H9 (cell line): Measurements from ENCODE around the gene GNAS-AS1. TPM values are rescaled to one million over a fixed set of nuclear protein-coding genes. Genes with fewer than 3 reads are reported as not detected.

Experiments
- DNase-seq: peaks from one replicate; pipeline ENCODE4 v3.0.0-alpha.2; 2017
- H2AFZ ChIP-seq: one replicate; pipeline ENCODE4 v1.6.1; 2013; ENCODE audit warnings: mild to moderate bottlenecking, low read length, control low read depth, moderate library complexity
- H2AK5ac ChIP-seq: 2 replicates; pipeline ENCODE4 v1.6.1; 2013; ENCODE audit warnings: low read length, control low read depth, mixed read lengths; ENCODE audit not compliant: insufficient read length
- H2BK120ac ChIP-seq: one replicate; pipeline ENCODE4 v1.6.1; 2013; ENCODE audit warnings: low read depth, mild to moderate bottlenecking, low read length, control low read depth, inconsistent platforms; ENCODE audit not compliant: poor library complexity, severe bottlenecking
- H2BK12ac ChIP-seq: 2 replicates; pipeline ENCODE4 v1.6.1; 2013; ENCODE audit warnings: low read length, control low read depth, mixed read lengths, low read depth; ENCODE audit not compliant: insufficient read length
- H2BK15ac ChIP-seq: 2 replicates; pipeline ENCODE4 v1.6.1; 2013; ENCODE audit warnings: low read depth, low read length, control low read depth
- H2BK20ac ChIP-seq: one replicate; pipeline ENCODE4 v1.6.1; 2013; ENCODE audit warnings: low read depth, mild to moderate bottlenecking, low read length, control low read depth, inconsistent platforms; ENCODE audit not compliant: poor library complexity, severe bottlenecking
- H2BK5ac ChIP-seq: 2 replicates; pipeline ENCODE4 v1.6.1; 2013; ENCODE audit warnings: low read length, control low read depth, mixed read lengths; ENCODE audit not compliant: insufficient read length
- H3K14ac ChIP-seq: 2 replicates; pipeline ENCODE4 v1.6.1; 2013; ENCODE audit warnings: low read length, control low read depth; ENCODE audit not compliant: insufficient read depth
- H3K18ac ChIP-seq: 2 replicates; pipeline ENCODE4 v1.6.1; 2013; ENCODE audit warnings: low read depth, mild to moderate bottlenecking, mixed read lengths, low read length, control low read depth; ENCODE audit not compliant: insufficient read length
- H3K23ac ChIP-seq: 2 replicates; pipeline ENCODE4 v1.6.1; 2013; ENCODE audit warnings: low read length, control low read depth, mixed read lengths, low read depth; ENCODE audit not compliant: insufficient read length
- H3K23me2 ChIP-seq: 2 replicates; pipeline ENCODE4 v1.6.1; 2013; ENCODE audit warnings: low read depth, mild to moderate bottlenecking, mixed read lengths, low read length, control low read depth; ENCODE audit not compliant: insufficient read length, poor library complexity, severe bottlenecking
- H3K27ac ChIP-seq: 2 replicates; pipeline ENCODE4 v1.5.1; 2013; ENCODE audit warnings: low read length, control low read depth, mixed read lengths, low read depth; ENCODE audit not compliant: insufficient read length
- H3K27me3 ChIP-seq: 2 replicates; pipeline ENCODE4 v1.6.1; 2013; ENCODE audit warnings: low read length, control low read depth, inconsistent platforms; ENCODE audit not compliant: insufficient read depth
- H3K4ac ChIP-seq: 2 replicates; pipeline ENCODE4 v1.6.1; 2013; ENCODE audit warnings: low read depth, mild to moderate bottlenecking, control low read depth, inconsistent platforms, low read length, moderate library complexity
- H3K4me1 ChIP-seq: 2 replicates; pipeline ENCODE4 v1.6.1; 2013; ENCODE audit warnings: low read length, control low read depth, inconsistent platforms; ENCODE audit not compliant: insufficient read depth
- H3K4me2 ChIP-seq: 2 replicates; pipeline ENCODE4 v1.6.1; 2013; ENCODE audit warnings: low read length, control low read depth, mixed read lengths; ENCODE audit not compliant: insufficient read length, insufficient read depth
- H3K56ac ChIP-seq: 2 replicates; pipeline ENCODE4 v1.6.1; 2013; ENCODE audit warnings: low read depth, mild to moderate bottlenecking, mixed read lengths, low read length, control low read depth; ENCODE audit not compliant: insufficient read length
- H3K79me1 ChIP-seq: 2 replicates; pipeline ENCODE4 v1.6.1; 2013; ENCODE audit warnings: low read depth, mild to moderate bottlenecking, moderate library complexity, low read length, control low read depth, inconsistent platforms; ENCODE audit not compliant: insufficient read depth, poor library complexity, severe bottlenecking
- H3K79me2 ChIP-seq: 2 replicates; pipeline ENCODE4 v1.6.1; 2013; ENCODE audit warnings: low read length, control low read depth, inconsistent platforms; ENCODE audit not compliant: insufficient read depth
- H3K9ac ChIP-seq: 2 replicates; pipeline ENCODE4 v1.6.1; 2013; ENCODE audit warnings: low read length, control low read depth, mixed read lengths; ENCODE audit not compliant: insufficient read length; ENCODE audit errors: extremely low read depth
- H3K9me3 ChIP-seq: one replicate; pipeline ENCODE4 v1.6.1; 2013; ENCODE audit warnings: low read depth, low read length, inconsistent platforms; ENCODE audit not compliant: control insufficient read depth
- H3T11ph ChIP-seq: one replicate; pipeline ENCODE4 v1.6.1; 2013; ENCODE audit warnings: mild to moderate bottlenecking, low read length, control low read depth, inconsistent platforms
- H4K20me1 ChIP-seq: one replicate; pipeline ENCODE4 v1.6.1; 2013; ENCODE audit not compliant: control insufficient read depth, insufficient read length, insufficient read depth
- H4K5ac ChIP-seq: 2 replicates; pipeline ENCODE4 v1.6.1; 2013; ENCODE audit warnings: low read depth, mild to moderate bottlenecking, mixed read lengths, low read length, control low read depth; ENCODE audit not compliant: insufficient read length
- H4K8ac ChIP-seq: replicated peaks from 2 replicates; pipeline ENCODE4 v1.6.1; 2013; ENCODE audit warnings: low read length, control low read depth, mixed read lengths, low read depth; ENCODE audit not compliant: insufficient read length
- H4K91ac ChIP-seq: 2 replicates; pipeline ENCODE4 v1.6.1; 2013; ENCODE audit warnings: low read depth, mild to moderate bottlenecking, moderate library complexity, mixed read lengths, low read length, control low read depth; ENCODE audit not compliant: insufficient read length
- H3K27ac Mint-ChIP-seq, 3 experiments: 2 replicates in 2 of 3; 3 replicates in 1 of 3; pipeline ENCODE4 v1.8.0; 2020 to 2021; ENCODE audit warnings: mixed read lengths in 3 of 3, mild to moderate bottlenecking in 1 of 3, moderate library complexity in 1 of 3
- H3K27me3 Mint-ChIP-seq: 2 replicates; pipeline ENCODE4 v1.8.0; 2021; ENCODE audit warnings: low read depth, mild to moderate bottlenecking, moderate library complexity, mixed read lengths
- H3K36me3 Mint-ChIP-seq, 3 experiments: 2 replicates in 2 of 3; 3 replicates in 1 of 3; pipeline ENCODE4 v1.8.0; 2020 to 2021; ENCODE audit warnings: low read depth in 3 of 3, mixed read lengths in 3 of 3; ENCODE audit not compliant: insufficient read depth in 1 of 3
- H3K4me1 Mint-ChIP-seq, 2 experiments: 2 replicates each; pipeline ENCODE4 v1.8.0; 2020; ENCODE audit warnings: mixed read lengths in 2 of 2
- H3K4me3 Mint-ChIP-seq, 2 experiments: 2 replicates in 1 of 2; 3 replicates in 1 of 2; pipeline ENCODE4 v1.8.0; 2020 to 2021; ENCODE audit warnings: mild to moderate bottlenecking in 2 of 2, mixed read lengths in 2 of 2, moderate library complexity in 1 of 2
- H3K9me3 Mint-ChIP-seq, 2 experiments: 2 replicates in 1 of 2; 3 replicates in 1 of 2; pipeline ENCODE4 v1.8.0; 2020; ENCODE audit warnings: mild to moderate bottlenecking in 2 of 2, mixed read lengths in 2 of 2, moderate library complexity in 1 of 2
- WGBS: extraction: QIAGEN DNeasy Blood & Tissue Kit; methylation state at CpG from one replicate; pipeline ENCODE4 v1.1.7; 2013; ENCODE audit warnings: missing lambda C conversion rate, low lambda C conversion rate, mixed read lengths; ENCODE audit not compliant: insufficient read length; ENCODE audit errors: extremely low coverage; 5-methylcytosine and 5-hydroxymethylcytosine counted together
- total RNA-seq: library from RNA; stranded (reverse); gene quantifications from 2 replicates; pipeline ENCODE4 v1.2.1, GENCODE V29; 2021
- TF ChIP-seq, protein P1 (sequence below): fragments of 200-600 bp; sonication (generic); conservative IDR thresholded peaks from 3 replicates; pipeline ENCODE4 v1.8.0; 2021; ENCODE audit warnings: antibody characterized with exemption, mild to moderate bottlenecking

The GNAS-AS1 gene
- total RNA-seq, 1 experiment from 2014 or later, result 11.3 TPM

DNA sequence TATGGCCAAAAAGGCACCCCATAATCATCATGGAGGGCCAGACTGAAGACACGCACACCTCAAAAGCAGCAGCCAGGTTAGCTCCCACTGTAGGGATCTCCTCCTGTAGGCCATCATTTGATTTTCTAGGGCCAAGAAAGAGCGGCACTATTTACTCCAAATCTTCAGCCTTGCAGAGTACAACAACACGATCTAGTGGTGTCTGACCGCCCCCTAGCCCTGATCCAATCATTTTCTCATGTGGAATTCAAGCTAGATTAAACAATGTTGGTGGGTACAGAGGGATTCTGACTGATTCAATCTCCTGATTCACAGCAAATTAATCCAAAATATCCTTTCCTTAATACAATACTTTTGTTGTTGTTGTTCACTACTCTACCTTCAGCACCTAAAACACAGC, 12.5 kb downstream of the GNAS-AS1 start:
- H3K4ac ChIP-seq, result no peak overlapping the region
- TF ChIP-seq, protein P1, sequence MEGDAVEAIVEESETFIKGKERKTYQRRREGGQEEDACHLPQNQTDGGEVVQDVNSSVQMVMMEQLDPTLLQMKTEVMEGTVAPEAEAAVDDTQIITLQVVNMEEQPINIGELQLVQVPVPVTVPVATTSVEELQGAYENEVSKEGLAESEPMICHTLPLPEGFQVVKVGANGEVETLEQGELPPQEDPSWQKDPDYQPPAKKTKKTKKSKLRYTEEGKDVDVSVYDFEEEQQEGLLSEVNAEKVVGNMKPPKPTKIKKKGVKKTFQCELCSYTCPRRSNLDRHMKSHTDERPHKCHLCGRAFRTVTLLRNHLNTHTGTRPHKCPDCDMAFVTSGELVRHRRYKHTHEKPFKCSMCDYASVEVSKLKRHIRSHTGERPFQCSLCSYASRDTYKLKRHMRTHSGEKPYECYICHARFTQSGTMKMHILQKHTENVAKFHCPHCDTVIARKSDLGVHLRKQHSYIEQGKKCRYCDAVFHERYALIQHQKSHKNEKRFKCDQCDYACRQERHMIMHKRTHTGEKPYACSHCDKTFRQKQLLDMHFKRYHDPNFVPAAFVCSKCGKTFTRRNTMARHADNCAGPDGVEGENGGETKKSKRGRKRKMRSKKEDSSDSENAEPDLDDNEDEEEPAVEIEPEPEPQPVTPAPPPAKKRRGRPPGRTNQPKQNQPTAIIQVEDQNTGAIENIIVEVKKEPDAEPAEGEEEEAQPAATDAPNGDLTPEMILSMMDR, result peak; percentile 37; the same call in 1 of the 3 replicates
- H3K27ac ChIP-seq, result no peak overlapping the region
- H3K27me3 ChIP-seq, result peaks cover 17% of the 10 kb centered on the region; the same call in 1 of the 2 replicates
- H2BK120ac ChIP-seq, result no peak overlapping the region
- H4K20me1 ChIP-seq, result peaks cover 2% of the 10 kb centered on the region
- H3K79me2 ChIP-seq, result peaks cover 57% of the 10 kb centered on the region; the same call in 1 of the 2 replicates
- no peak overlapping the region for H4K5ac ChIP-seq
- H3K23ac ChIP-seq, result no peak overlapping the region
- H2BK15ac ChIP-seq, result no peak overlapping the region
- H3K27ac Mint-ChIP-seq, result peak overlapping the region in 1 of 3 experiments; percentile 44; a peak in 1 of 7 replicates
- H3K4me1 Mint-ChIP-seq, result peaks cover 25 to 39% of the 10 kb centered on the region in 2 experiments
- H3K18ac ChIP-seq, result no peak overlapping the region
- H3K56ac ChIP-seq, result no peak overlapping the region
- no peaks in the 10 kb centered on the region for H3K9me3 ChIP-seq
- WGBS, result no CpG with 5 or more reads among the region's 4 CpGs
- H4K91ac ChIP-seq, result no peak overlapping the region
- H3K4me3 Mint-ChIP-seq, result no peak overlapping the region; a peak in 1 of 5 replicates
- H2BK20ac ChIP-seq, result no peak overlapping the region
- no peaks in the 10 kb centered on the region; a peak in 2 of 5 replicates for H3K9me3 Mint-ChIP-seq
- no peak overlapping the region for H3K4me2 ChIP-seq
- DNase-seq, result no peak
- H3K27me3 Mint-ChIP-seq, result peaks cover 41% of the 10 kb centered on the region
- H2AFZ ChIP-seq, result no peak overlapping the region
- no peak overlapping the region for H2BK5ac ChIP-seq
- H2BK12ac ChIP-seq, result no peak overlapping the region
- H3K14ac ChIP-seq, result no peak overlapping the region
- no peak overlapping the region for H2AK5ac ChIP-seq
- H3K36me3 Mint-ChIP-seq, result peaks cover 44 to 69% (median 62%) of the 10 kb centered on the region in 3 experiments
- no peaks in the 10 kb centered on the region; the same call in 1 of the 2 replicates for H3K4me1 ChIP-seq
- peaks cover 8% of the 10 kb centered on the region for H3K79me1 ChIP-seq
- H4K8ac ChIP-seq, result no peak overlapping the region
- no peak overlapping the region for H3T11ph ChIP-seq
- H3K23me2 ChIP-seq, result peaks cover 7% of the 10 kb centered on the region
- H3K9ac ChIP-seq, result no peak overlapping the region
